ENCODE measurements around the gene PRPSAP1.

DNA sequence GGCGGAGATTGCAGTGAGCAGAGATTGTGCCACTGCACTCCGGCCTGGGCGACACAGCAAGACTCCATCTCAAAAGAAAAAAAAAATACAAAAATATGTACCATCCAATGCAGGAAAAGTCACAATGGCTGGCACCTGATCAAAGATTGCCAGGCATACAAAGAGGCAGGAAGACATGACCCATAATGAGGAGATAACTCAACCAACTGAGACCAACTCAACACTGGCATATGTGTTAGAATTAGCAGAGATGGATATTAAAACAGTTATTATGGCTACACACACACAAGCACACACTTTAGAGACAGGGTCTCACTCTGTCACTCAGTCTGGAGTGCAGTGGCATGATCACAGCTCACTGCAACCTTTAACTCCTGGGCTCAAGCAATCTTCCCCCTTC lies 56.3 kb downstream of the PRPSAP1 start:
- TF ChIP-seq, protein P1, sequence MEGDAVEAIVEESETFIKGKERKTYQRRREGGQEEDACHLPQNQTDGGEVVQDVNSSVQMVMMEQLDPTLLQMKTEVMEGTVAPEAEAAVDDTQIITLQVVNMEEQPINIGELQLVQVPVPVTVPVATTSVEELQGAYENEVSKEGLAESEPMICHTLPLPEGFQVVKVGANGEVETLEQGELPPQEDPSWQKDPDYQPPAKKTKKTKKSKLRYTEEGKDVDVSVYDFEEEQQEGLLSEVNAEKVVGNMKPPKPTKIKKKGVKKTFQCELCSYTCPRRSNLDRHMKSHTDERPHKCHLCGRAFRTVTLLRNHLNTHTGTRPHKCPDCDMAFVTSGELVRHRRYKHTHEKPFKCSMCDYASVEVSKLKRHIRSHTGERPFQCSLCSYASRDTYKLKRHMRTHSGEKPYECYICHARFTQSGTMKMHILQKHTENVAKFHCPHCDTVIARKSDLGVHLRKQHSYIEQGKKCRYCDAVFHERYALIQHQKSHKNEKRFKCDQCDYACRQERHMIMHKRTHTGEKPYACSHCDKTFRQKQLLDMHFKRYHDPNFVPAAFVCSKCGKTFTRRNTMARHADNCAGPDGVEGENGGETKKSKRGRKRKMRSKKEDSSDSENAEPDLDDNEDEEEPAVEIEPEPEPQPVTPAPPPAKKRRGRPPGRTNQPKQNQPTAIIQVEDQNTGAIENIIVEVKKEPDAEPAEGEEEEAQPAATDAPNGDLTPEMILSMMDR (conservative IDR thresholded peaks at IDR 0.05; ENCODE audit: low read depth, low read length), result no peak
- no peak for TF ChIP-seq EZH2 (IDR thresholded peaks at IDR 0.05; ENCODE audit: borderline replicate concordance, low read depth, low read length, poor library complexity, severe bottlenecking)
